Upper lobe of right lung (tissue), 1 donor: Measurements from ENCODE around the gene TRMT13. TPM values are rescaled to one million over a fixed set of nuclear protein-coding genes. Genes with fewer than 3 reads are reported as not detected.

Experiments
- ATAC-seq: fragments of 200-7000 bp; cut with Tn5 transposase; one replicate; pipeline ENCODE4 v1.9.1; 2020; ENCODE audit warnings: mild to moderate bottlenecking, moderate library complexity
- DNase-seq: peaks from one replicate; pipeline ENCODE4 v3.0.0-alpha.2; 2020
- H3K27ac ChIP-seq: fragments of 200-600 bp; one replicate; pipeline ENCODE4 v1.8.0; 2022
- H3K27me3 ChIP-seq: fragments of 200-600 bp; one replicate; pipeline ENCODE4 v1.8.0; 2022; ENCODE audit warnings: mild to moderate bottlenecking
- H3K36me3 ChIP-seq: fragments of 200-600 bp; one replicate; pipeline ENCODE4 v1.8.0; 2022
- H3K4me1 ChIP-seq: fragments of 200-600 bp; one replicate; pipeline ENCODE4 v1.8.0; 2022
- H3K4me3 ChIP-seq: fragments of 200-600 bp; one replicate; pipeline ENCODE4 v1.8.0; 2022; ENCODE audit warnings: mild to moderate bottlenecking
- H3K9me3 ChIP-seq: fragments of 200-600 bp; one replicate; pipeline ENCODE4 v1.8.0; 2022
- intact Hi-C: fragments of 100-400 bp; cut with DNase I; formaldehyde crosslinking; loops from one replicate; pipeline ENCODE4 v1.11.0; 2022
- long read RNA-seq: library from polyadenylated mRNA; unstranded; transcript quantifications from one replicate; pipeline ENCODE4 v2.0.0, GENCODE V29; 2021
- total RNA-seq: library from RNA; stranded (reverse); fragmentation: NEBNext Ultra II Directional; extraction: Animal tissue kit (Norgen Biotek cat#: 25700); gene quantifications from one replicate; pipeline ENCODE4 v1.2.1, GENCODE V29; 2021
- TF ChIP-seq, protein P1 (sequence below): fragments of 200-600 bp; IDR thresholded peaks from one replicate; pipeline ENCODE4 v1.8.0; 2022; ENCODE audit warnings: antibody characterized with exemption
- donor health status: DM: no; HTN: yes; CAD: no; lungs with severe emphysema.

The TRMT13 gene, protein sequence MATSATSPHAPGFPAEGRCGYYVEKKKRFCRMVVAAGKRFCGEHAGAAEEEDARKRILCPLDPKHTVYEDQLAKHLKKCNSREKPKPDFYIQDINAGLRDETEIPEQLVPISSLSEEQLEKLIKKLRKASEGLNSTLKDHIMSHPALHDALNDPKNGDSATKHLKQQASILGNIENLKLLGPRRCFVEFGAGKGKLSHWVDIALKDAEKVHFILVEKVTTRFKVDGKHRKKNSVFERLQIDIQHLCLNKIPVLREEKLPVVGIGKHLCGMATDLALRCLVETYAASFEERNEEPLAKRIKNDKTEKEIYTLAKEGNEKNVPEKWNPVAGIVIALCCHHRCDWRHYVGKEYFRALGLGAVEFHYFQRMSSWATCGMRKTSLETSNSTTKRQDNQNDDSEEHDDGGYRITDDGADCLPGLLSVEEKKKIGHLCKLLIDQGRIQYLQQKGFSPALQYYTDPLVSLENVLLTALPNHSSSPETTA
- 12.4 TPM for total RNA-seq
- long read RNA-seq, partial matches to known transcripts = 3 of 13 reads
- long read RNA-seq, other reads (novel, unspliced or antisense) = 6 of 13 reads

DNA sequence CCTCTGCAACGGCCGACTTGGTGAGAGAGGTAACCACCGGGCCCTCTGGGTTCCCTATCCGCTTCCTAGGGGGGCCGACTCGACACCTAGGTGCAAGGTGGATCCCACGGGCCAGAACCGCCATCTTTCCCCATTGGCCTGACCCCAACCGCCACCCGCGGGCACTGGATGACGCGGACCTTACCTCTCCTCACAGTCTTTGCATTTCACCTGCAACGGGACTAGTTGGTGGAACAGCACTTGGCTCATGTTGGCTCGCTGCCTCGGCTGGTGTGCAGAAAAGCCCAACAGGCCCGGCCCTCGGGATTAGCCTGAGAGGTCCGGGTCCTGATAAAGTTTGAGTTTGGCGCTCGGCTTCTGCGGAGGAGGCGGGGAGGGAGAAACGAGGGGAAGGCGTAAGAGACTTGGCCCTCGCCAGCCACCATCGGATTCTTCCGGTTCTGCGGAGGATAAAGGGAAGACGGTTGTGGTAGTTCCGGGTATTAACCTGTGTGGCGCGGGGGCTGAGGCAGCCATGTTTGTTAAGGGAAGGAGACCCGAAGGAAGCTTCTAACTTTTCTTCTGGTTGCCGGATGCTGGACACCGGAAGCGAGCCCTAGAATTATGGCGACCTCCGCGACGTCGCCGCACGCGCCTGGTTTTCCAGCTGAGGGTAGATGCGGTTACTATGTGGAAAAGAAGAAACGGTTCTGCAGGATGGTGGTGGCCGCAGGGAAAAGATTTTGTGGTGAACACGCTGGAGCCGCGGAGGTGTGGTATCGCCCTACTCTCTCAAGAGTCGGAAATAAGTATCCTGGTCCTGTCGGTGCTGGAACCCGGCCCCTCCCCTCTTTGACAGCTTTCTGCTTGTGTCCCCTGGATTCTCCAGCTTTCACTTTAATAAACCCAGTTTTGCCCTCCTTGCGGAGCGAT is at the start of gene TRMT13, which contains the start of gene SASS6:
TRMT13 (plus strand) TSS at position 598 of the 912 bp plus-strand sequence; CDS start at position 604, 6 bp downstream.
SASS6 (minus strand) TSS at position 365 of the 912 bp plus-strand sequence; CDS start at position 249, 116 bp downstream.
- TF ChIP-seq, protein P1, sequence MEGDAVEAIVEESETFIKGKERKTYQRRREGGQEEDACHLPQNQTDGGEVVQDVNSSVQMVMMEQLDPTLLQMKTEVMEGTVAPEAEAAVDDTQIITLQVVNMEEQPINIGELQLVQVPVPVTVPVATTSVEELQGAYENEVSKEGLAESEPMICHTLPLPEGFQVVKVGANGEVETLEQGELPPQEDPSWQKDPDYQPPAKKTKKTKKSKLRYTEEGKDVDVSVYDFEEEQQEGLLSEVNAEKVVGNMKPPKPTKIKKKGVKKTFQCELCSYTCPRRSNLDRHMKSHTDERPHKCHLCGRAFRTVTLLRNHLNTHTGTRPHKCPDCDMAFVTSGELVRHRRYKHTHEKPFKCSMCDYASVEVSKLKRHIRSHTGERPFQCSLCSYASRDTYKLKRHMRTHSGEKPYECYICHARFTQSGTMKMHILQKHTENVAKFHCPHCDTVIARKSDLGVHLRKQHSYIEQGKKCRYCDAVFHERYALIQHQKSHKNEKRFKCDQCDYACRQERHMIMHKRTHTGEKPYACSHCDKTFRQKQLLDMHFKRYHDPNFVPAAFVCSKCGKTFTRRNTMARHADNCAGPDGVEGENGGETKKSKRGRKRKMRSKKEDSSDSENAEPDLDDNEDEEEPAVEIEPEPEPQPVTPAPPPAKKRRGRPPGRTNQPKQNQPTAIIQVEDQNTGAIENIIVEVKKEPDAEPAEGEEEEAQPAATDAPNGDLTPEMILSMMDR = no peak
- H3K4me1 ChIP-seq = peaks cover 13% of the 10 kb centered on the region
- peak; percentile 100 for ATAC-seq

DNA sequence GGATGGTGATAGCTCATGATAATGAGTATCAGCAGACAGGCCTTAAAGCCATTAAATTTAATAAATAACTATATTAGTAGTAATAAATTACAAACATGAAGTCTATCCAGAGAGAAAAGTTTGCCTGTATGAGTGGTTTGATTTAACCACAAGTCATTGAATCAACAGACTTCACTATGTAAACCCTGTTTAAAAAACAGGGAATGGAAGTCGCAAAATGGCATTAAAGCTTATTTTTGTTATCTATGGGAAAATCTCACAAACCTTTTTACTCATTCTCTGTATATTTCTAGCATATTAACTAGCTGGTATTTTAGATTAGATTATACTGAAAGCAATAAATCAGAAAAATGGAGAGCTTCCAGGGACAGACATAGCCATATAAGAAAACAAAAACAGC is 45.6 kb upstream of the TRMT13 start:
- H3K9me3 ChIP-seq = no peaks in the 10 kb centered on the region
- peaks cover 18% of the 10 kb centered on the region for H3K36me3 ChIP-seq
- TF ChIP-seq, protein P1 = no peak
- DNase-seq = no peak
- no peak for ATAC-seq
- H3K4me1 ChIP-seq = no peaks in the 10 kb centered on the region
- no peak overlapping the region for H3K27ac ChIP-seq
- no peak overlapping the region for H3K4me3 ChIP-seq
- intact Hi-C loops = no loop called here
- no peaks in the 10 kb centered on the region for H3K27me3 ChIP-seq

More for the DNA sequence above, at the start of gene TRMT13, which contains the start of gene SASS6:
- peak; percentile 98 for DNase-seq
- peak within 1 kb of the TSS; percentile 80 for H3K4me3 ChIP-seq
- H3K36me3 ChIP-seq = peaks cover 11% of the 10 kb centered on the region
- no peaks in the 10 kb centered on the region for H3K9me3 ChIP-seq
- intact Hi-C loops = no loop called here
- peak within 1 kb of the TSS; percentile 70 for H3K27ac ChIP-seq
- H3K27me3 ChIP-seq = no peaks in the 10 kb centered on the region

DNA sequence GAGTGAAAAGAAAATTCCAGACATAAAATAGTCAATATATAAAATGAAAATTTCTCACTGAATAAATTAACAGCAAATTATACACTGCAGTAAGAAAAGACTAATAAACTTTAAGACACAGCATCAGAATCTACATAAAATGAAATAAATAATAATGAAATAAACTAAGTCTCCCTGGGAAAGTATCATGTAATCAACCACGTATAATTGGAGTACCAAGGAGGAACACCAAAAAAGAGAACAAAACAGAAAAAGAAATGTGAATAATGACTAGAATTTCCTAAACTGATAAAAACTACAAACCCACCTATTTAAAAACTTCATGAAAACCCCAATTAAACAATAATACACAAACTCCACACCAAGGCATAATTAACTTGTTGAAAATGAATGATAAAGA is 43.9 kb upstream of the TRMT13 start:
- no peaks in the 10 kb centered on the region for H3K9me3 ChIP-seq
- H3K27ac ChIP-seq = no peak overlapping the region
- peaks cover 3% of the 10 kb centered on the region for H3K36me3 ChIP-seq
- H3K27me3 ChIP-seq = no peaks in the 10 kb centered on the region
- H3K4me1 ChIP-seq = no peaks in the 10 kb centered on the region
- ATAC-seq (no peak), DNase-seq (no peak)
- TF ChIP-seq, protein P1 = no peak
- intact Hi-C loops = no loop called here
- H3K4me3 ChIP-seq = no peak overlapping the region

DNA sequence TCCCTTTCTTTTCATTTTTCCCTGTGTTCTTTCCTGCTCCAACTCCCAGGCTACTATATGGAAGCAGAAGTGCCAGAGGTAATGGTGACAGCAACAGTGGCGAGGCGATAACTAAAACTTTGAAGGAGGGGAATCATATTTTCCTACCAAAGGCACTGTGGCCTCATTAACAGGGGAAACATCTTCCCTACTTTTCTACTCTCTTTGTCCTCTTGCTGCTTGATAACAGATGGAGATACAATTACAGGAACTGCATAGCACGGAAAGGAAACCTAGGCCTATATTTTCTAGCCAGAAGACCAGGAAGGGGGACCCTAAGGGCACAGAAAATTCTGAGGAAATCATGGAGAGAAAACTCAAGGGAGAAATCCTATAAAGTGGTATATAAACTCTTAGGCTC is 42.5 kb upstream of the TRMT13 start:
- Histone ChIP-seq H3K27ac (no peak overlapping the region), H3K4me3 (no peak overlapping the region), H3K4me1 (no peaks in the 10 kb centered on the region), H3K36me3 (no peaks in the 10 kb centered on the region), H3K9me3 (no peaks in the 10 kb centered on the region), H3K27me3 (no peaks in the 10 kb centered on the region)
- no peak for DNase-seq
- TF ChIP-seq, protein P1 = no peak
- no peak for ATAC-seq
- intact Hi-C loops = no loop called here

DNA sequence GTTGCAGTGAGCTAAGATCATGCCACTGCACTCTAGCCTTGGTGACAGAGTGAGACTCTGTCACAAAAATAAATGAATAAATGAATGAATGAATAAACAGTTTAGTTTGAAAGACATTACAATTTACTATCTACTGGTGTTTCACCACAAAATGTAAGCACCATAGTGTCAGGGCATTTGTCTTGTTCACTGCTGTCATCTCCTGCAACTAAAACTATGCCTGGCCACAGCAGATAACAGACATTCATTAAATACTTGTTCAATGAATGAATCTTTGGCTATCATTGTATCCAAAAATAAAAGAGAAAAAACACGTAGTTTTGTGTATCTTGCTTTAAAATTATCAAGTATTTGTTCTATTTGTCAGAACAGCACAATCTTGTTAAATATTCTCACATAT is 32.8 kb upstream of the TRMT13 start:
- Histone ChIP-seq H3K9me3 (no peaks in the 10 kb centered on the region), H3K27ac (no peak overlapping the region), H3K27me3 (no peaks in the 10 kb centered on the region), H3K4me1 (no peaks in the 10 kb centered on the region), H3K36me3 (peaks cover 14% of the 10 kb centered on the region), H3K4me3 (no peak overlapping the region)
- ATAC-seq (no peak), DNase-seq (no peak)
- TF ChIP-seq, protein P1 = no peak
- intact Hi-C loops = no loop called here
